T1000 (cell line): ENCODE data around the gene CSNK2A1.
"Not testable (repeated sequence)": the region's sequence is repeated elsewhere in the genome, so short reads cannot be mapped to it uniquely, and the experiment has no call there.

Experiments
- DNase-seq: peaks from one replicate; lab custom pipeline; 2025; ENCODE audit warnings: mixed read lengths; lab: John Stamatoyannopoulos, UW

The CSNK2A1 gene

DNA sequence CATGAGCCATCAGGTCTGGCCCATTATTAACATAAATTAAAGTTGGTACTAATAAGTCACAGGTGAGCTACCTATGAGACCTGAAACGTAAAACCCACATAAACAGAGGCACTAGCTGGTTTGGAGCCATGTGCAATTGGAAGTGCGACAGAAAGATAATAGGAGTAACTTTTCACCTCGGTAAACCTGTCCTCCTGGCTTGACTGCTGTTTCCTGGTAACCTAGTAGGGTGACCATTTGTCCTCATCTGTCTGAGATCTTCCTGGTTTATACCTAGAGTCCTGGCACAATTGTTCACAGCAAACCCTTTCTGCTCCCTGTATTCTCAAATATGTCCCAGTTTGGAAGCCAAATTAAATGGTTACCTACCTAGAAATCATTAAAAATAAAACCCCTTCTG lies 88.6 kb downstream of the CSNK2A1 start:
- no peak for DNase-seq

- not testable (repeated sequence) for DNase-seq
Observed at GRCh38 chr20:452021-452420, 91.6 kb downstream of the CSNK2A1 start.

GRCh38 chr20:445514-446336 lies 97.9 kb downstream of the CSNK2A1 start:
- no peak for DNase-seq

GRCh38 chr20:444862-445426 lies 98.6 kb downstream of the CSNK2A1 start:
- DNase-seq: peak; percentile 7

DNA sequence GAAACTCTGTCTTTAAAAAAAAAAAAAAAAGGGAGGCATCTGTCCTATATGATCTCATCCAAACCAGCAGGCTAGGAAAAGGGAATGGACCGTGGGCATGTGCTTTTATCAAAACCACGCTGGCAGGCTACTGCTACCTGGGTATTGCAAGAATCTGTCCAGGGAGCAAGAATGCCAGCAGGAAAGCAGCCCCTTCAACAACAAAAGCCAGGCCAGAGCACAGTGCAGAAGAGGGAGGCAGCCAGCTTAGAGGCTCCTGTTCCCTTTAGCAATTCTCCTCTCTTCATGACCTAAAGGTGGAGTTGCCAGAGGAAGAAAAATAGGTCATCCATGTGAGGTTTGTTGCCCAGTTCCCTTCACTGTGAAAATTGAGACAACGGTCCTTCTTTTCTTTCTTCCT lies 99.5 kb downstream of the CSNK2A1 start:
- no peak for DNase-seq

- no peak for DNase-seq
Observed at GRCh38 chr20:443223-443775, 100.3 kb downstream of the CSNK2A1 start.

DNA sequence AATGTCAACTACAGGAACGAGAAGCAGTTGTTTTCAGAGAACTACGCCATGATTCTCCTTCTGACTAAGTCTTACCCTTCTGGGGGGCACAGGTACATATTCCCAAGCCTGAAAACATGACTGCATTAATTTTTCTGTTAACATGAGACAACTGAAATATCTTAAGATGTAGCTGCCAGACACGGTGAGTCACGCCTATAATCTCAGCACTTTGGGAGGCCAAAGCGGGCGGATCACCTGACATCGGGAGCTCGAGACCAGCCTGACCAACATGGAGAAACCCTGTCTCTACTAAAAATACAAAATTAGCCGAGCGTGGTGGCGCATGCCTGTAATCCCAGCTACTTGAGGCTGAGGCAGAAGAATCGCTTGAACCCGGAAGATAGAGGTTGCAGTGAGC lies 103.0 kb downstream of the CSNK2A1 start:
- DNase-seq: no peak

DNA sequence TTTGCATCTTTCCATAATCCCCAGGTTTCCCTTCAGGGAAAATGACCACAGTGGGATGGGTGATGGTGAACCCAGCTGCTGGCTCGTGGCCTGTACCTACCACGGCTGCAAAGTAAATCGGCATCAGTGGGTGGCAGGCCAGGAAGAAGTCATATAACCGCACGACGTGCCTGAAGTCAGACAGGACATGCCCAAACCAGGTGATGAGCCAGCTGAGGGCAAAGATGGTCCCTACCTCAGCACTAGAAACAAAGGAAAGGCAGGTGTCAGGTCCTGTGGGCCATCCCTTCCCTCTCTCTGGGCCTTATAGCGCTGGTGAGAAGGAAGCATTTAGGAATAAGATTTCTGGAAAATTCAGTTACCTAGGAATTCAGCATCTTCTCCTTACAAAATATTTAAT lies 103.4 kb downstream of the CSNK2A1 start:
- DNase-seq: no peak

GRCh38 chr20:438571-439469 lies 104.8 kb downstream of the CSNK2A1 start:
- no peak for DNase-seq

DNA sequence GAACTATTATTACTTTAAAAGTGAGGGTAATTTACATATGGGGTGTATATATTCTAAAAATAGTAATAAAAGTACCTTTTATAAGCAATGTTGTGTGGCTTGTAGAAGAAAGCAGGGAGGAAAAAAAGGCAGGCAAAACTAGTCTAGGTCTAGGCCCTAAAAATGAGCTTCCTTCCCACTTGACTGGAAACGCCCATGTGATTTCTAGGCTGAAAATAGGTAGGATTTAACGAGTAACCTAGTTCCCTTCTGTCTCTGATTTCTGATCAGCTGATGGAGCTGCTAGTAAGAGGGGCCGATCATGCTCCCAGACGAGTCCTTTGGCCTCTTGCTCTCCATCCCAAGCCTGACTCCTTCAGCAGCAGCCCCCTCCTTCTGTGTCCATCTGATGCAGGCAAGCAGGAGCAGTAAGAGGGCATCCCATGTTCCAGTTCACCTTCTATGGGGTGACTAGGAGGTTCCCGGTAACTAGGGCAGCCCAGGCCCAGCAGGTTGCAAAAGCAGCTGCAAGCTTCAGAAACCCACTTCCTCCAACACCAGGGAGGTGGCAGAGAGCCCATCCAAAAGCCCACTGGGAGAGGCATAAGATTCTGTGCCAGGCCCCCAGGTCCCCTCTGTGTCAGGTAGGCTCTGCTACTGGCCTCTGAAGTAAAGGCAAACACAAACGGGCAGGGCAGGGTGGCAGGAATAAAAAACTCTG lies 105.7 kb downstream of the CSNK2A1 start:
- DNase-seq: no peak

DNA sequence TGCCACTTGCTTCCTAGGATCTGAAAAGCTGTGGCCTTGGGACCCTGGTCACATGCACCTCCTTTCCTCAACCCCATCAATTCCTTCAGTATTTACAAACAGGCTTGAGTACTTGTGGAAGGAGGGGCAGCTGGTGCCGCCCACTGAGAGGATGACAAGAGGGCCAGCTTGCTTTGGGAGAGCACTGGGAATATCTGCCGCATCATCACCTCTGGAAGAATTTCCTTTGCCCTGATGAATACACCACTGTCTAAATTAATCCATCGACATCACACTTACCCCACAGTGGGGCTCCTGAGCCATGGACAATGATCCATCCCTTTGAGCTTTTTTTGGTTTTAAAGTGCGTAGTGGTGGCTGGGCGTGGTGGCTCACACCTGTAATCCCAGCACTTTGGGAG lies 107.1 kb downstream of the CSNK2A1 start:
- no peak for DNase-seq

DNA sequence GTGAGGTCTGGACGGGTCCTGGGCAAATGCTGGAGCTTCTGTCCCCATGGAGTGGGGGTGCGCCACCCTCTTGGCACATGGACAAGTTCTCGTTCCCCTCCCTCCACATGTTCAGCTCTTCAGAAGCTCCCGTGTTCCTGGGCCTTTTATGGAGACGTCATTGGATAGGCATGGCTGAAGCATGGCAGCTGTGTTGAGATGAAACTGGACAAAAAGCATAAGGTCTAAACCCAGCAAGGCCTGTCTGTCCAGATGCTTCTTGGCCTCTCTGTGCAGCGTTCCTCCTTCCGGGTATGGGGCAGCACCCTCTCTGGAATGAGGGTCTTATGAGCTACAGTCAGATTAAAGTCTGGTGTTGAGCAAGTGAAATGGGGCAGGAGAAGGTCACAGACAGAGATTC lies 108.0 kb downstream of the CSNK2A1 start:
- no peak for DNase-seq

DNA sequence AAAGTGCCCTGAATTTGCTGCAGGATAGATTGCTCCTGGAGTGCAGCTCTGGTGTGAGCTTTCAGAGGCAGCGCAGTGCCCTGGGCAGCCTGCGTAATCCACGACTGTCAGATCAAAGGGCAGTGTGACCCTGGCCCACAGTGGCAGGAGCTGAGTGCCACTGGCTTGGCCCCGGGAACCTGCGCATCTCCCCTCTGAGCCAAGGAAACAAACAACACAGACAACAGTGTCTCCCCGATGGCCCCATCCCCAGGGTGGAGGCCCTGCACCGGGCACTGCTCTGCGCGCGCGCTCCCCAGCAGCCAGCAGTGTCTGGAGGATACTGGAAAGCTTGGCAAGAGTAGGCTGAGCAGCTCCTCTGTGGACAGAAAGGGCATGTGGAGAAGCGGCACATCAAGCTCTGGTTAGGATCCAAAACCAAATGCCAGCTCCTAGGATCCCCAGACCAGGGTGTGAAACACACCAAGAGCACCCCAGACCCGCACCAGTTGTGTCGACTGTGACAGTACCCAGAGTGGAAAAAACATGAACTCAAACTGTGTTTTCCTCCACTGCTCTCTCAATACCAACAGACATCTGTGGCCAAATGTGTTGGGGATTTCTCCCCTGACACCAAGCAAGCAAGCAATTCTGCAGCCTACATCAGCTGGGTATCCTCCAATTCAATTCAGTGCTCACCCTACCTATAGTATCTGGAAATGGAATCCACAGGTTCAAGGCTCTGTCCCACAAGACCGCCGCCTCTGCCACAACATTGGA lies 108.8 kb downstream of the CSNK2A1 start:
- no peak for DNase-seq

- no peak for DNase-seq
Observed at GRCh38 chr20:434221-434620, 109.4 kb downstream of the CSNK2A1 start.

GRCh38 chr20:433300-433975 lies 110.2 kb downstream of the CSNK2A1 start:
- DNase-seq: no peak

GRCh38 chr20:432677-433299 lies 110.8 kb downstream of the CSNK2A1 start:
- DNase-seq: no peak

GRCh38 chr20:432208-432607 lies 111.4 kb downstream of the CSNK2A1 start:
- DNase-seq: no peak

DNA sequence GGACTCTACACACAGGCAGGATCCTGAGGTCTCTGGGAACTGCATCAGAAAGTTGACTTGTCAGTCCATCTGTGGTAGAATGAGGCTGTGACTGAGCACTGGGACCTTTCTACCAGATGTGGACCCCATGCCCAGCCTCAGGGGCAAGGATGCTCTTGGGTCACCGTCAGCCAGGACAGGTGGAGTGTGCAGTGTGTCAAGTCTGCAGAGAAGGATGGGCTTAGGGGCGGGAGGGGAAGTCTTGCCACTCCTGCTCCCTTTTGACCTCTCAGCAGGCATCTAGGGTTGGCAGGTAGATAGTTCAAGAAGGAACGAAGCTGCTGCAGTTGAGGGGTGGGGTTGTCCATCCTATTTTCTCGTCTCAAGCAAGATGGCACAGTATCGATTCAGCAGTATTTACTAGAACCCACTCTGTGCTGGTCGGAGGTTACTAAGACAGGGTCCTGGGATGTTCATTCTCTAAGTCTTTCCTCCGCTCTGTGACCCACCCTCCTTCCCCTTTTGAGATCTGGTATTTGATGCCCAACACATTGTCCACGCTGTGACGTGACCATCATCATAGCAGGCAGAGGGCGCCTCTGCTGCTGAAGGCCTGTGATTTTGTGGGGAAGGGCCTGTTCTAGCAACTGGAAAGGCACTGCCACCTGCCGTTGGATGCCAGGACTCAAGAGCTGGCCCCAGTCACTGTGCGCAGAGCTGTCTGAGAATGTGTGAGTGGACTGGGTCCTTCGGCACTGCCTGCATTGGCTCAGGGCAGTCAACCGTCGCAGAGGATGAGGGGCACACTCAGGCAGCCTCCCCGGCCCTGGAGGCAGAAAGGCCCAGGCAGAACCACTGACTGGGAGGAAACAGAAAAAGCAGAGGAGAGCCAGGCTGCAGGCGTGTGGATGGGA lies 112.3 kb downstream of the CSNK2A1 start:
- no peak for DNase-seq
